ENCODE measurements around the gene NFIA.

- TF ChIP-seq EZH2 (IDR thresholded peaks at IDR 0.05; ENCODE audit: low read length, unreplicated experiment) (no peak), EZH2phosphoT487 (IDR thresholded peaks at IDR 0.05; ENCODE audit: borderline replicate concordance, low read length) (no peak)
- TF ChIP-seq, protein P1, sequence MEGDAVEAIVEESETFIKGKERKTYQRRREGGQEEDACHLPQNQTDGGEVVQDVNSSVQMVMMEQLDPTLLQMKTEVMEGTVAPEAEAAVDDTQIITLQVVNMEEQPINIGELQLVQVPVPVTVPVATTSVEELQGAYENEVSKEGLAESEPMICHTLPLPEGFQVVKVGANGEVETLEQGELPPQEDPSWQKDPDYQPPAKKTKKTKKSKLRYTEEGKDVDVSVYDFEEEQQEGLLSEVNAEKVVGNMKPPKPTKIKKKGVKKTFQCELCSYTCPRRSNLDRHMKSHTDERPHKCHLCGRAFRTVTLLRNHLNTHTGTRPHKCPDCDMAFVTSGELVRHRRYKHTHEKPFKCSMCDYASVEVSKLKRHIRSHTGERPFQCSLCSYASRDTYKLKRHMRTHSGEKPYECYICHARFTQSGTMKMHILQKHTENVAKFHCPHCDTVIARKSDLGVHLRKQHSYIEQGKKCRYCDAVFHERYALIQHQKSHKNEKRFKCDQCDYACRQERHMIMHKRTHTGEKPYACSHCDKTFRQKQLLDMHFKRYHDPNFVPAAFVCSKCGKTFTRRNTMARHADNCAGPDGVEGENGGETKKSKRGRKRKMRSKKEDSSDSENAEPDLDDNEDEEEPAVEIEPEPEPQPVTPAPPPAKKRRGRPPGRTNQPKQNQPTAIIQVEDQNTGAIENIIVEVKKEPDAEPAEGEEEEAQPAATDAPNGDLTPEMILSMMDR (conservative IDR thresholded peaks at IDR 0.05; ENCODE audit: low read depth, low read length): no peak
Observed at GRCh38 chr1:61101536-61101935, 19.2 kb downstream of the NFIA start.

Data from PC-3 (cell line).